Keratinocyte (primary cell): ENCODE results near the gene MAP1LC3A. TPM values are rescaled to one million over a fixed set of nuclear protein-coding genes. Genes with fewer than 3 reads are reported as not detected.

Source experiments
- DNase-seq: peaks from one replicate; pipeline ENCODE4 v3.0.0-alpha.2; 2011; ENCODE audit warnings: low read depth, missing footprints, low spot score
- FAIRE-seq: peaks from 2 replicates; lab custom pipeline; 2011; peaks lifted over from hg19 to GRCh38; lab: Jason Lieb, UNC
- H2AFZ ChIP-seq: 2 replicates; pipeline ENCODE4 v1.6.0; 2012; ENCODE audit warnings: low read length, control low read depth, inconsistent platforms; ENCODE audit not compliant: control insufficient read depth
- H3K27ac ChIP-seq: 2 replicates; pipeline ENCODE4 v1.5.1; 2011; ENCODE audit warnings: low read length; ENCODE audit not compliant: control insufficient read depth, insufficient read depth
- H3K27me3 ChIP-seq: 3 replicates; pipeline ENCODE4 v1.6.0; 2011; ENCODE audit warnings: low read length; ENCODE audit not compliant: control insufficient read depth, insufficient read depth; ENCODE audit errors: extremely low read depth
- H3K36me3 ChIP-seq, 2 experiments: 2 replicates in 1 of 2; 3 replicates in 1 of 2; pipeline ENCODE4 v1.5.1; 2011; ENCODE audit warnings: low read length in 2 of 2, mild to moderate bottlenecking in 1 of 2; ENCODE audit not compliant: control insufficient read depth in 2 of 2, insufficient read depth in 2 of 2; ENCODE audit errors: extremely low read depth in 1 of 2
- H3K4me1 ChIP-seq: 3 replicates; pipeline ENCODE4 v1.5.1; 2011; ENCODE audit warnings: low read length; ENCODE audit not compliant: control insufficient read depth, insufficient read depth; ENCODE audit errors: extremely low read depth
- H3K4me2 ChIP-seq: 3 replicates; pipeline ENCODE4 v1.6.0; 2011; ENCODE audit warnings: low read depth, low read length; ENCODE audit not compliant: control insufficient read depth, insufficient read depth; ENCODE audit errors: extremely low read depth
- H3K4me3 ChIP-seq, 3 experiments: fragments of 200-600 bp in 1 of 3; sonication (generic) in 1 of 3; 2 replicates in 2 of 3; 3 replicates in 1 of 3; pipeline ENCODE4 v1.5.1; 2011 to 2016; ENCODE audit warnings: low read length in 3 of 3, mild to moderate bottlenecking in 3 of 3, control low read depth in 2 of 3, inconsistent platforms in 1 of 3, low read depth in 1 of 3, mixed read lengths in 1 of 3, mixed run types in 1 of 3, moderate library complexity in 1 of 3; ENCODE audit not compliant: control insufficient read depth in 2 of 3, insufficient read depth in 2 of 3; ENCODE audit errors: extremely low read depth in 1 of 3
- H3K79me2 ChIP-seq: 2 replicates; pipeline ENCODE4 v1.6.0; 2012; ENCODE audit warnings: low read length; ENCODE audit not compliant: control insufficient read depth, insufficient read depth
- H3K9ac ChIP-seq: 3 replicates; pipeline ENCODE4 v1.6.0; 2011; ENCODE audit warnings: low read length; ENCODE audit not compliant: control insufficient read depth, insufficient read depth; ENCODE audit errors: extremely low read depth
- H3K9me1 ChIP-seq: 3 replicates; pipeline ENCODE4 v1.6.0; 2011; ENCODE audit warnings: low read length; ENCODE audit not compliant: control insufficient read depth, insufficient read depth; ENCODE audit errors: extremely low read depth
- H3K9me3 ChIP-seq: 2 replicates; pipeline ENCODE4 v1.5.1; 2012; ENCODE audit warnings: low read depth, low read length; ENCODE audit not compliant: control insufficient read depth
- H4K20me1 ChIP-seq: 3 replicates; pipeline ENCODE4 v1.6.0; 2011; ENCODE audit warnings: low read length; ENCODE audit not compliant: control insufficient read depth, insufficient read depth; ENCODE audit errors: extremely low read depth
- EZH2 ChIP-seq: IDR thresholded peaks from one replicate; pipeline ENCODE4 v1.6.1; 2012; ENCODE audit warnings: inconsistent platforms, mild to moderate bottlenecking, low read length, moderate library complexity
- dilution Hi-C: fragments of 300-500 bp; cut with MboI; formaldehyde crosslinking; loops from one replicate; pipeline ENCODE4 v1.7.0; 2020; ENCODE audit warnings: low sequenced_read_pairs; ENCODE audit not compliant: extremely low pct_ligation_motif_present
- polyA plus RNA-seq, 5 experiments: library from polyadenylated mRNA; depleted of rRNA in 3 of 5; stranded (reverse) in 3 of 5; stranded (forward) in 1 of 5; unstranded in 1 of 5; fragments of >200 nt; gene quantifications; 1 replicate in 1 of 5; 2 replicates in 3 of 5; 3 replicates in 1 of 5; pipeline versions ENCODE4 v1.2.1 to v1.2.3, GENCODE V29; 2011 to 2012; ENCODE audit warnings: missing spikeins in 2 of 5, low read depth in 1 of 5, low replicate concordance in 1 of 5
- TF ChIP-seq, protein P1 (sequence below), 3 experiments: IDR thresholded peaks in 1 of 3; conservative IDR thresholded peaks in 1 of 3; optimal IDR thresholded peaks in 1 of 3; 2 replicates in 2 of 3; 3 replicates in 1 of 3; pipeline versions ENCODE3 to v1.5.1; 2011; ENCODE audit warnings: low read length in 3 of 3, mild to moderate bottlenecking in 3 of 3, moderate library complexity in 2 of 3, control low read depth in 1 of 3, inconsistent platforms in 1 of 3; ENCODE audit not compliant: insufficient read depth in 2 of 3; ENCODE audit errors: extremely low read depth in 1 of 3

Gene MAP1LC3A
- polyA plus RNA-seq, 1 donor (not counting 4 experiments of a cell fraction or from before 2014, with no cell fraction given), result 1.7 TPM

DNA sequence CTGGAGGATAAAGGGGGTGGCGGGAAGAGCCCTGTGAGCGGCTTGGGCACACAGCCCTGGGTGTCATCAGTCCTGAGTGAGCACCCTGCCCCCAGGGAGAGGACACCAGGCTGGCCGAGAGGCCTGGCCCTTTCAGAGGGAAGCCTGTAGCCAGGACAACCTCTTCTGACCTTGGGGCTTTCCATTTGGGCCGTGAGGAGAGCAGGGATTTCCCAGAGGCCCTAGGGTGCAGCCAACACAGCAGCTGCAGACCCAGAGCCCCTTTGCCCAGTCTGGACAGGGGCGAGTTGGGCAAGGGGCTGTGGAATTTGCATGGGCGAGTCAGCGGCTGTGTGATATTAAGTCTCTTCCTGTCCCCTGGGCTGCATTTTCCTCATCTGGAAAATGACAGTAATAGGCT, 6.3 kb downstream of the MAP1LC3A start:
- Histone ChIP-seq H3K9ac (no peak overlapping the region), H3K27me3 (no peaks in the 10 kb centered on the region), H3K9me3 (no peaks in the 10 kb centered on the region), H3K4me1 (no peaks in the 10 kb centered on the region), H2AFZ (no peak overlapping the region), H3K4me3 (no peak overlapping the region), H3K9me1 (no peaks in the 10 kb centered on the region), H3K27ac (no peak overlapping the region), H4K20me1 (no peaks in the 10 kb centered on the region), H3K36me3 (peaks cover 3% of the 10 kb centered on the region in 2 experiments), H3K79me2 (no peaks in the 10 kb centered on the region), H3K4me2 (no peak overlapping the region)
- FAIRE-seq (no peak), DNase-seq (no peak)
- TF ChIP-seq EZH2, result no peak
- TF ChIP-seq, protein P1, sequence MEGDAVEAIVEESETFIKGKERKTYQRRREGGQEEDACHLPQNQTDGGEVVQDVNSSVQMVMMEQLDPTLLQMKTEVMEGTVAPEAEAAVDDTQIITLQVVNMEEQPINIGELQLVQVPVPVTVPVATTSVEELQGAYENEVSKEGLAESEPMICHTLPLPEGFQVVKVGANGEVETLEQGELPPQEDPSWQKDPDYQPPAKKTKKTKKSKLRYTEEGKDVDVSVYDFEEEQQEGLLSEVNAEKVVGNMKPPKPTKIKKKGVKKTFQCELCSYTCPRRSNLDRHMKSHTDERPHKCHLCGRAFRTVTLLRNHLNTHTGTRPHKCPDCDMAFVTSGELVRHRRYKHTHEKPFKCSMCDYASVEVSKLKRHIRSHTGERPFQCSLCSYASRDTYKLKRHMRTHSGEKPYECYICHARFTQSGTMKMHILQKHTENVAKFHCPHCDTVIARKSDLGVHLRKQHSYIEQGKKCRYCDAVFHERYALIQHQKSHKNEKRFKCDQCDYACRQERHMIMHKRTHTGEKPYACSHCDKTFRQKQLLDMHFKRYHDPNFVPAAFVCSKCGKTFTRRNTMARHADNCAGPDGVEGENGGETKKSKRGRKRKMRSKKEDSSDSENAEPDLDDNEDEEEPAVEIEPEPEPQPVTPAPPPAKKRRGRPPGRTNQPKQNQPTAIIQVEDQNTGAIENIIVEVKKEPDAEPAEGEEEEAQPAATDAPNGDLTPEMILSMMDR (optimal IDR thresholded peaks at IDR 0.05 in 1 of 3, IDR thresholded peaks at IDR 0.05 in 1 of 3, conservative IDR thresholded peaks at IDR 0.05 in 1 of 3; ENCODE audit: extremely low read depth in 1 of 3, insufficient read depth in 2 of 3, low read length in 3 of 3), result no peak
- dilution Hi-C loops, result no loop called here

DNA sequence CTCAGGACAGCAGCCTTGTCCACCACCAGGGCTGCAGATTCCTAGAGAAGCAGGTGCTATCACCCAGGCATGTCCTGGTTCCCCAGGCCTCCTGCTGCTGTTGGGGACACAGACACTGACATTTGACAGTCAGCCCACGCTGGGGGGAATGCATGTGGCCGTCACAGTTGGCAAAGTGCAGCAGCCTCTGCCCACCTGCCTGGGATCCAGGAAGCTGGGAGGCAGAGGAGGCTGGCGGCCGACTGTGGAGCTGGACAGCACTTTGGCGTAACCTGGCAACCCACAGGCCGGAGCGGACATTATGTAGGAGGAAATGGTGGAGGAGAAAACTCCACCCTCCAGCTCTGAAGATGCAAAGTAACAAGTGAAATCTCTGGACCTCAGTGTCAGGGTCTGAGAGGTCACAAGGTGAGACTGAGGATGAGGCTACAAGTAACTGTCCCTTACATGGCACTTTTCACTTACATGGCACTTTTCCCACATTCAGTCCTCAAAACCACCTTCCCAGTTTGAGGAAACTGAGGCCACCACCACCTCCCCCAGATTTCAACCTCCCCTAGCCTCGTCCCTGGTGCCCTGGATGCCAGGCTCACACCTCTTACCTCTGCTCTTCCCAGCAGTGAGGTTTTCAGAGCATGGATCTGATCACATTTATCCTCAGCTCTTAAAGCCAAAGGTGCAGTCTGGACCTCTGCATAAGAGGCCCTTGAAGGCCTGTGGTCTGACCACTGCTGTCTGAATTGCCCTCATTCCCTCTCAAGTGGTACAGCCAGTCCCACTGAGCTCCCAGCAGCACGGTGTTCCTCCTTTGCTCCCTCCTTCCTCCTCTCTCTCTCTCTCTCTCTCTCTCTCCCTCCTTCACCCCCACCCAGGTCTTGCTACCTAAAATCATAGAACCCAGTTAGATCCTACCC, 8.7 kb downstream of the MAP1LC3A start:
- H3K4me1 ChIP-seq, result no peaks in the 10 kb centered on the region
- H2AFZ ChIP-seq, result no peak overlapping the region
- no peaks in the 10 kb centered on the region for H3K9me3 ChIP-seq
- H4K20me1 ChIP-seq, result no peaks in the 10 kb centered on the region
- no peaks in the 10 kb centered on the region for H3K79me2 ChIP-seq
- H3K36me3 ChIP-seq, result peaks cover 3 to 6% of the 10 kb centered on the region in 2 experiments
- H3K4me2 ChIP-seq, result no peak overlapping the region
- H3K9me1 ChIP-seq, result no peaks in the 10 kb centered on the region
- H3K27me3 ChIP-seq, result no peaks in the 10 kb centered on the region
- H3K27ac ChIP-seq, result no peak overlapping the region
- no peak for DNase-seq
- no peak for TF ChIP-seq EZH2
- TF ChIP-seq, protein P1 (optimal IDR thresholded peaks at IDR 0.05 in 1 of 3, IDR thresholded peaks at IDR 0.05 in 1 of 3, conservative IDR thresholded peaks at IDR 0.05 in 1 of 3; ENCODE audit: extremely low read depth in 1 of 3, insufficient read depth in 2 of 3, low read length in 3 of 3), result no peak
- FAIRE-seq, result no peak
- H3K4me3 ChIP-seq, result no peak overlapping the region
- dilution Hi-C loops, result no loop called here
- no peak overlapping the region for H3K9ac ChIP-seq
